Fibroblast of lung (primary cell): Measurements from ENCODE around the gene GDI1. TPM values are rescaled to one million over a fixed set of nuclear protein-coding genes. Genes with fewer than 3 reads are reported as not detected.

Experiments
- DNase-seq, 2 donors: peaks; one replicate each; pipeline versions ENCODE4 v3.0.0 to v3.0.0-alpha.2; 2010; ENCODE audit warnings: low read depth in 2 of 2
- H2AFZ ChIP-seq: 2 replicates; pipeline ENCODE4 v1.5.1; 2012; ENCODE audit warnings: low read length, control low read depth, inconsistent platforms
- H3K27ac ChIP-seq: 2 replicates; pipeline ENCODE4 v1.5.1; 2011; ENCODE audit warnings: low read length, control low read depth; ENCODE audit not compliant: insufficient read depth
- H3K27me3 ChIP-seq: 2 replicates; pipeline ENCODE4 v1.5.1; 2011; ENCODE audit warnings: mild to moderate bottlenecking, low read length; ENCODE audit not compliant: control insufficient read depth, insufficient read depth
- H3K36me3 ChIP-seq: 2 replicates; pipeline ENCODE4 v1.5.1; 2011; ENCODE audit warnings: low read length; ENCODE audit not compliant: control insufficient read depth, insufficient read depth
- H3K4me1 ChIP-seq: 2 replicates; pipeline ENCODE4 v1.5.1; 2011; ENCODE audit warnings: low read length; ENCODE audit not compliant: control insufficient read depth, insufficient read depth; ENCODE audit errors: extremely low read depth
- H3K4me2 ChIP-seq: 2 replicates; pipeline ENCODE4 v1.5.1; 2011; ENCODE audit warnings: low read length, control low read depth; ENCODE audit not compliant: insufficient read depth; ENCODE audit errors: extremely low read depth
- H3K4me3 ChIP-seq, 4 experiments: fragments of 200-600 bp in 1 of 4; sonication (generic) in 1 of 4; replicated peaks in 1 of 4; 2 replicates each; pipeline ENCODE4 v1.5.1; 2011 to 2016; ENCODE audit warnings: low read length in 4 of 4, low read depth in 3 of 4, mild to moderate bottlenecking in 3 of 4, control low read depth in 2 of 4, inconsistent platforms in 1 of 4, mixed read lengths in 1 of 4; ENCODE audit not compliant: insufficient read depth in 1 of 4; ENCODE audit errors: control extremely low read depth in 1 of 4
- H3K79me2 ChIP-seq: 2 replicates; pipeline ENCODE4 v1.5.1; 2012; ENCODE audit warnings: mild to moderate bottlenecking, low read length, inconsistent platforms; ENCODE audit not compliant: control insufficient read depth, insufficient read depth
- H3K9ac ChIP-seq: 2 replicates; pipeline ENCODE4 v1.5.1; 2011; ENCODE audit warnings: mild to moderate bottlenecking, low read length, control low read depth; ENCODE audit not compliant: insufficient read depth
- H3K9me3 ChIP-seq: 2 replicates; pipeline ENCODE4 v1.5.1; 2012; ENCODE audit warnings: low read depth, low read length; ENCODE audit not compliant: control insufficient read depth, insufficient read depth
- H4K20me1 ChIP-seq: 2 replicates; pipeline ENCODE4 v1.5.1; 2011; ENCODE audit warnings: low read length; ENCODE audit not compliant: control insufficient read depth, insufficient read depth; ENCODE audit errors: extremely low read depth
- EZH2 ChIP-seq: IDR thresholded peaks from 2 replicates; pipeline ENCODE4 v1.5.1; 2012; ENCODE audit warnings: low read length, control low read depth, mild to moderate bottlenecking; ENCODE audit errors: missing control alignments
- polyA plus RNA-seq, 2 donors: library from polyadenylated mRNA; depleted of rRNA in 1 of 2; stranded (reverse) in 1 of 2; unstranded in 1 of 2; fragments of >200 nt; gene quantifications; 2 replicates each; pipeline ENCODE4 v1.2.1, GENCODE V29; 2011 to 2012; ENCODE audit warnings: missing spikeins in 1 of 2
- total RNA-seq: library from RNA; depleted of rRNA; stranded (reverse); fragments of >200 nt; gene quantifications from 2 replicates; pipeline ENCODE4 v1.2.1, GENCODE V29; 2014
- TF ChIP-seq, protein P1 (sequence below), 2 donors: IDR thresholded peaks in 1 of 2; conservative IDR thresholded peaks in 1 of 2; 1 replicate in 1 of 2; 2 replicates in 1 of 2; pipeline ENCODE4 v1.5.1; 2011 to 2012; ENCODE audit warnings: low read length in 2 of 2, control low read depth in 1 of 2, inconsistent platforms in 1 of 2, low read depth in 1 of 2, mild to moderate bottlenecking in 1 of 2

The GDI1 gene
- total and polyA plus RNA-seq, 2 donors (not counting 1 experiment from before 2014, with no cell fraction given) = 86.5 to 134 TPM

DNA sequence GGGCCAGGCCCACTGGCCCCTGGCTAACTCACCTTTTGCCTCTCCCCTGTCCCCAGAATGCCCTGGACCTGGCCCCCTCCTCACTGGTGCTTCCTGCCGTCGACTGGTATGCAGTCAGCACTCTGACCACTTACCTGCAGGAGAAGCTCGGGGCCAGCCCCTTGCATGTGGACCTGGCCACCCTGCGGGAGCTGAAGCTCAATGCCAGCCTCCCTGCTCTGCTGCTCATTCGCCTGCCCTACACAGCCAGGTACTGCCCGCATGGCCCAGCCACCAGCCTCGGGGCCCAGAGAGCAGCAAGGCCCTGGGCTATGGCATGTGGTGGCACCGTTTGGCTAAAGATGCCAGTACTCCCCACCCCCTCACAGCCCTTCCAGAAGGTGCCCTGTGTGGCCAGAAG, 4.7 kb upstream of the GDI1 start:
- Histone ChIP-seq H3K27me3 (no peaks in the 10 kb centered on the region), H3K9ac (no peak overlapping the region), H3K4me2 (no peak overlapping the region), H3K79me2 (peaks cover 16% of the 10 kb centered on the region), H3K36me3 (peaks cover 5% of the 10 kb centered on the region), H3K27ac (no peak overlapping the region), H4K20me1 (no peaks in the 10 kb centered on the region), H3K4me1 (no peaks in the 10 kb centered on the region), H3K4me3 (no peak overlapping the region), H2AFZ (no peak overlapping the region), H3K9me3 (no peaks in the 10 kb centered on the region)
- TF ChIP-seq, protein P1, sequence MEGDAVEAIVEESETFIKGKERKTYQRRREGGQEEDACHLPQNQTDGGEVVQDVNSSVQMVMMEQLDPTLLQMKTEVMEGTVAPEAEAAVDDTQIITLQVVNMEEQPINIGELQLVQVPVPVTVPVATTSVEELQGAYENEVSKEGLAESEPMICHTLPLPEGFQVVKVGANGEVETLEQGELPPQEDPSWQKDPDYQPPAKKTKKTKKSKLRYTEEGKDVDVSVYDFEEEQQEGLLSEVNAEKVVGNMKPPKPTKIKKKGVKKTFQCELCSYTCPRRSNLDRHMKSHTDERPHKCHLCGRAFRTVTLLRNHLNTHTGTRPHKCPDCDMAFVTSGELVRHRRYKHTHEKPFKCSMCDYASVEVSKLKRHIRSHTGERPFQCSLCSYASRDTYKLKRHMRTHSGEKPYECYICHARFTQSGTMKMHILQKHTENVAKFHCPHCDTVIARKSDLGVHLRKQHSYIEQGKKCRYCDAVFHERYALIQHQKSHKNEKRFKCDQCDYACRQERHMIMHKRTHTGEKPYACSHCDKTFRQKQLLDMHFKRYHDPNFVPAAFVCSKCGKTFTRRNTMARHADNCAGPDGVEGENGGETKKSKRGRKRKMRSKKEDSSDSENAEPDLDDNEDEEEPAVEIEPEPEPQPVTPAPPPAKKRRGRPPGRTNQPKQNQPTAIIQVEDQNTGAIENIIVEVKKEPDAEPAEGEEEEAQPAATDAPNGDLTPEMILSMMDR (conservative IDR thresholded peaks at IDR 0.05 in 1 of 2, IDR thresholded peaks at IDR 0.05 in 1 of 2; ENCODE audit: low read depth in 1 of 2, low read length in 2 of 2) = no peak
- no peak for TF ChIP-seq EZH2
- no peak for DNase-seq

DNA sequence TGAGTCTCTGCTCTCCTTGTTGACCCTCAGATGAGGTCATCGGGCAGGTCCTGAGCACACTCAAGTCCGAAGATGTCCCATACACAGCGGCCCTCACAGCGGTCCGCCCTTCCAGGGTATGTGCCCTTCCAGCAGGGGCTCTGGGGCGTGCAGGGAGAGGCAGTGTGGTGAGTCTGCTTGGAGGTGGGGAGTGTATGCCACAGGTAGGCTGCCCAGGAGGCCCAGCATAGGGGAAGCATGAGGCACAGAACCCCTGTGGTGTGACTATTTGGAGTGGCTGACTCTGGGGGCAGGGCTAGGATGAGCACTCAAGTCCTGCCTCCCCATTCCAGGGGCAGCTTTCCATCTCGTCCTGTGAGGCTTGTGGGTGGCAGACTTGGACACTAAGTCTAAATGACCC, 3.3 kb upstream of the GDI1 start:
- no peaks in the 10 kb centered on the region for H4K20me1 ChIP-seq
- H3K4me1 ChIP-seq = no peaks in the 10 kb centered on the region
- no peak for DNase-seq
- peaks cover 5% of the 10 kb centered on the region for H3K36me3 ChIP-seq
- H3K9me3 ChIP-seq = no peaks in the 10 kb centered on the region
- no peak overlapping the region for H3K9ac ChIP-seq
- no peak overlapping the region for H3K27ac ChIP-seq
- H3K4me2 ChIP-seq = no peak overlapping the region
- H3K79me2 ChIP-seq = peaks cover 29% of the 10 kb centered on the region
- no peak overlapping the region for H3K4me3 ChIP-seq
- no peaks in the 10 kb centered on the region for H3K27me3 ChIP-seq
- TF ChIP-seq EZH2 = no peak
- TF ChIP-seq, protein P1 (conservative IDR thresholded peaks at IDR 0.05 in 1 of 2, IDR thresholded peaks at IDR 0.05 in 1 of 2; ENCODE audit: low read depth in 1 of 2, low read length in 2 of 2) = no peak
- no peak overlapping the region for H2AFZ ChIP-seq

DNA sequence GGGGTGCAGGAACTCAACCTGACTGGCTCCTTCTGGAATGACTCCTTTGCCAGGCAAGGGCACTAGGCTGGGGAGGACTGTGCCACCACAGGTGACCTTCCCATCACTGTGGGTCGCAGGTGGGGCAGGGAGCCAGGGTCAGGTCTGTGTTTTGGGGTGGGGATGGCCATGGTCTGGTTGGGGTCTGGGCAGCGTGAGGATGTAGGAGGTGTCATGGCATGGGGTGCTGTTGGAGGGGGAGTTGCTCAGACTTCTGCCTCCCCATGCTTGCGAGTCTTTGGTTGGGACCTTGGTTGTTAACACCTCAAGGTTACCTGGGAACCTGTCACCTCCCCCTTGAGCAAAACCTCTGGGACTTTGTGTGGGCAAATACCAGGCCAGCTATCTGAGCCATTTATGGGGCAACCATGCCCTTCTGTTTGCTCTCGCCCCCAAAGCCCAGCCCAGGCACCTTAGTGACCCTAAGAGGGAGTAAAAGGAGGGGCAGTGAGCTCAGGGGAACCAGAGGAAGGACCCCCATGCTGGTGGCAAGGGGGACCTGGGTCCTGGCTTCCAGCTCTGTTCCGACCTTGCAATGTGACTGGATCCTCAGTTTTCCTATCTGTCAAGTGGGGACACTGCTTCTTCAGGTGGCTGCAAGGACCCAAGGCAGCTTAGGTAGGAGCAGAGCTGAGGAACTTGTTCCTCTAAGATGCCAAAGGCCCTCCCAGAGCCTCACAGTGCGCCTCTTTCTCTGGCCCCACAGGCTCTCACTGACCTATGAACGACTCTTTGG, 2.4 kb upstream of the GDI1 start:
- Histone ChIP-seq H3K9ac (no peak overlapping the region), H3K4me3 (no peak overlapping the region), H2AFZ (no peak overlapping the region), H3K27ac (no peak overlapping the region), H3K4me1 (no peaks in the 10 kb centered on the region), H3K79me2 (peaks cover 30% of the 10 kb centered on the region), H3K27me3 (no peaks in the 10 kb centered on the region), H4K20me1 (no peaks in the 10 kb centered on the region), H3K9me3 (no peaks in the 10 kb centered on the region), H3K36me3 (peaks cover 5% of the 10 kb centered on the region), H3K4me2 (no peak overlapping the region)
- TF ChIP-seq EZH2 = no peak
- TF ChIP-seq, protein P1 (conservative IDR thresholded peaks at IDR 0.05 in 1 of 2, IDR thresholded peaks at IDR 0.05 in 1 of 2; ENCODE audit: low read depth in 1 of 2, low read length in 2 of 2) = no peak
- no peak for DNase-seq
